GM18873 (cell line): ENCODE data around the gene RASA2.
"Not testable (repeated sequence)": the region's sequence is repeated elsewhere in the genome, so short reads cannot be mapped to it uniquely, and the experiment has no call there.

Experiments
- ATAC-seq: cut with Tn5 transposase; IDR thresholded peaks from one replicate; pipeline ENCODE4 v1.9.1; 2021; ENCODE audit warnings: mild to moderate bottlenecking, moderate library complexity, moderate number of reproducible peaks; ENCODE audit not compliant: unreplicated experiment, low FRiP score

RASA2 gene

GRCh38 chr3:141455603-141456300, 31.1 kb upstream of the RASA2 start:
- ATAC-seq = no peak

- no peak for ATAC-seq
Measured at GRCh38 chr3:141456301-141456625, 30.6 kb upstream of the RASA2 start.

GRCh38 chr3:141457624-141458236, 29.1 kb upstream of the RASA2 start:
- ATAC-seq = no peak

- no peak for ATAC-seq
Measured at GRCh38 chr3:141459008-141459407, 27.8 kb upstream of the RASA2 start.

- ATAC-seq = peak; percentile 83
Measured at GRCh38 chr3:141460097-141460704, 26.6 kb upstream of the RASA2 start.

GRCh38 chr3:141462176-141462859, 24.5 kb upstream of the RASA2 start:
- ATAC-seq = no peak

- ATAC-seq = no peak
Measured at GRCh38 chr3:141465221-141465620, 21.6 kb upstream of the RASA2 start.

- no peak for ATAC-seq
Measured at GRCh38 chr3:141466633-141467169, 20.1 kb upstream of the RASA2 start.

- ATAC-seq = no peak
Measured at GRCh38 chr3:141469720-141470119, 17.1 kb upstream of the RASA2 start.

GRCh38 chr3:141471160-141471559, 15.7 kb upstream of the RASA2 start:
- no peak for ATAC-seq

GRCh38 chr3:141476033-141476432, 10.8 kb upstream of the RASA2 start:
- no peak for ATAC-seq

GRCh38 chr3:141477224-141477623, 9.6 kb upstream of the RASA2 start:
- no peak for ATAC-seq

GRCh38 chr3:141478139-141478538, 8.7 kb upstream of the RASA2 start:
- ATAC-seq = no peak

- not testable (repeated sequence) for ATAC-seq
Measured at GRCh38 chr3:141478840-141479239, 8.0 kb upstream of the RASA2 start.

- ATAC-seq = no peak
Measured at GRCh38 chr3:141482245-141482922, 4.4 kb upstream of the RASA2 start.

GRCh38 chr3:141484701-141485287, 2.0 kb upstream of the RASA2 start:
- ATAC-seq = no peak

- no peak for ATAC-seq
Measured at GRCh38 chr3:141485641-141486495, 959 bp upstream of the RASA2 start.

- no peak for ATAC-seq
Measured at GRCh38 chr3:141486496-141486745, 406 bp upstream of the RASA2 start.

- ATAC-seq = peak; percentile 78
Measured at GRCh38 chr3:141487521-141488252, 860 bp downstream of the RASA2 start.
